Ovary (tissue), 9 donors: Measurements from ENCODE around the gene MYRIP. TPM values are rescaled to one million over a fixed set of nuclear protein-coding genes. Genes with fewer than 3 reads are reported as not detected.

Source experiments
- DNase-seq, 5 donors: peaks; one replicate each; pipeline ENCODE4 v3.0.0-alpha.2; 2019 to 2020
- H3K27ac ChIP-seq, 2 donors: fragments of 200-600 bp; one replicate each; pipeline versions ENCODE4 v1.5.1 to v1.8.0; 2019 to 2022
- H3K27me3 ChIP-seq: fragments of 200-600 bp; one replicate; pipeline ENCODE4 v1.8.0; 2022
- H3K36me3 ChIP-seq: fragments of 200-600 bp; sonication (generic); one replicate; pipeline ENCODE4 v1.5.1; 2019
- H3K4me1 ChIP-seq: one replicate; pipeline ENCODE4 v1.8.1; 2013; ENCODE audit warnings: mild to moderate bottlenecking, moderate library complexity; ENCODE audit not compliant: insufficient read depth
- H3K4me3 ChIP-seq: fragments of 200-600 bp; sonication (generic); one replicate; pipeline ENCODE4 v1.5.1; 2017
- H3K9me3 ChIP-seq, 2 donors: fragments of 200-600 bp in 1 of 2; sonication (generic) in 1 of 2; one replicate each; pipeline versions ENCODE4 v1.5.1 to v1.8.1; 2013 to 2019; ENCODE audit warnings: mild to moderate bottlenecking in 1 of 2, moderate library complexity in 1 of 2
- CTCF ChIP-seq, 3 donors: fragments of 450-650 bp in 2 of 3; fragments of 200-600 bp in 1 of 3; IDR thresholded peaks; one replicate each; pipeline versions ENCODE4 v1.5.1 to v1.8.0; 2016 to 2022; ENCODE audit warnings: antibody characterized with exemption in 3 of 3, mild to moderate bottlenecking in 1 of 3
- EP300 ChIP-seq: sonication (generic); formaldehyde crosslinking; IDR thresholded peaks from one replicate; pipeline ENCODE4 v1.6.1; 2017; ENCODE audit warnings: antibody characterized with exemption
- POLR2A ChIP-seq: fragments of 450-650 bp; IDR thresholded peaks from one replicate; pipeline ENCODE4 v1.6.1; 2017; ENCODE audit warnings: antibody characterized with exemption, mild to moderate bottlenecking, moderate library complexity
- WGBS, 3 donors: extraction: QIAGEN DNeasy Blood & Tissue Kit in 1 of 3; methylation state at CpG; one replicate each; pipeline versions ENCODE4 v1.1.5 to v1.1.7; 2013 to 2017; 5-methylcytosine and 5-hydroxymethylcytosine counted together
- intact Hi-C, 4 donors: fragments of 100-400 bp; cut with DNase I; formaldehyde crosslinking; loops; one replicate each; pipeline versions ENCODE4 v1.11.0 to v1.15.1; 2022 to 2023
- polyA plus RNA-seq, 2 donors: library from polyadenylated mRNA; stranded (reverse); fragments of 200-250 nt in 1 of 2; fragments of 350-450 nt in 1 of 2; fragmentation: Illumina TruSeq in 1 of 2; extraction: RNeasy Lipid Tissue Mini Kit (QIAGEN cat#74804) in 1 of 2; gene quantifications; one replicate each; pipeline ENCODE4 v1.2.3, GENCODE V29; 2013 to 2014
- total RNA-seq, 7 donors: library from RNA; depleted of rRNA in 2 of 7; stranded (reverse); fragments of >200 nt in 2 of 7; fragmentation: NEBNext Ultra II Directional in 3 of 7; extraction: Animal tissue kit (Norgen Biotek cat#: 25700) in 3 of 7; gene quantifications; one replicate each; pipeline versions ENCODE4 v1.1.0 to v1.2.4, GENCODE V29; 2016 to 2023
- donor health status: DM: no; HTN: no; CAD: no; lungs with moderate emphysema.
- donor health status: DM: no; HTN: no; CAD: no.
- donor health status: Bipolar disorder and iron deficiency.
- donor health status: DM: yes; HTN: yes; CAD: no.
- donor health status: DM: no; HTN: no; CAD: no.
- donor health status: DM: yes; HTN: yes; CAD: no.

Gene MYRIP
- total and polyA plus RNA-seq, 9 donors = 2.8 to 8.4 (median 4.5) TPM

GRCh38 chr3:39892068-39892467, 82.7 kb downstream of the MYRIP start:
- intact Hi-C loops = no loop called here
- no peak for TF ChIP-seq CTCF (IDR thresholded peaks at IDR 0.05)
- no peak for TF ChIP-seq EP300
- no peak for TF ChIP-seq POLR2A
- H3K4me1 ChIP-seq = no peaks in the 10 kb centered on the region
- DNase-seq = no peak
- H3K27ac ChIP-seq = no peak overlapping the region
- 92 to 93% (median 93%) methylated on average over 1 of the region's 1 CpG for WGBS, 3 donors
- H3K4me3 ChIP-seq = no peak overlapping the region
- no peaks in the 10 kb centered on the region for H3K9me3 ChIP-seq
- no peaks in the 10 kb centered on the region for H3K27me3 ChIP-seq
- H3K36me3 ChIP-seq = no peaks in the 10 kb centered on the region

- H3K4me3 ChIP-seq = no peak overlapping the region
- 88 to 97% (median 90%) methylated on average over 2 of the region's 2 CpGs for WGBS, 3 donors
- no peak overlapping the region for H3K27ac ChIP-seq
- H3K36me3 ChIP-seq = no peaks in the 10 kb centered on the region
- TF ChIP-seq POLR2A = no peak
- TF ChIP-seq CTCF (IDR thresholded peaks at IDR 0.05) = no peak
- no peak for TF ChIP-seq EP300
- no peaks in the 10 kb centered on the region for H3K9me3 ChIP-seq
- H3K4me1 ChIP-seq = no peaks in the 10 kb centered on the region
- intact Hi-C loops = no loop called here
- no peaks in the 10 kb centered on the region for H3K27me3 ChIP-seq
- DNase-seq = no peak
These were observed 86.8 kb downstream of the MYRIP start for GRCh38 chr3:39896184-39896583.

GRCh38 chr3:39900462-39901002, 91.1 kb downstream of the MYRIP start:
- Histone ChIP-seq H3K9me3 (no peaks in the 10 kb centered on the region), H3K27ac (no peak overlapping the region), H3K4me3 (no peak overlapping the region), H3K27me3 (no peaks in the 10 kb centered on the region), H3K36me3 (no peaks in the 10 kb centered on the region), H3K4me1 (no peaks in the 10 kb centered on the region)
- no peak for DNase-seq
- TF ChIP-seq CTCF (IDR thresholded peaks at IDR 0.05) (no peak), EP300 (no peak), POLR2A (no peak)
- WGBS, 3 donors = 89 to 95% (median 92%) methylated on average over 4 of the region's 4 CpGs
- intact Hi-C loops = no loop called here

GRCh38 chr3:39903253-39903652, 93.8 kb downstream of the MYRIP start:
- DNase-seq = no peak
- Histone ChIP-seq H3K4me3 (no peak overlapping the region), H3K9me3 (no peaks in the 10 kb centered on the region), H3K27ac (no peak overlapping the region), H3K36me3 (no peaks in the 10 kb centered on the region), H3K4me1 (peaks cover 3% of the 10 kb centered on the region), H3K27me3 (no peaks in the 10 kb centered on the region)
- 3 to 21% (median 9%) methylated on average over 2 of the region's 2 CpGs for WGBS, 3 donors
- intact Hi-C loops = no loop called here
- TF ChIP-seq EP300 = no peak

- peaks cover 3% of the 10 kb centered on the region for H3K4me1 ChIP-seq
- H3K27me3 ChIP-seq = no peaks in the 10 kb centered on the region
- no peak overlapping the region for H3K4me3 ChIP-seq
- H3K9me3 ChIP-seq = no peaks in the 10 kb centered on the region
- DNase-seq = no peak
- WGBS, 3 donors = 34 to 80% (median 55%) methylated on average over 2 of the region's 2 CpGs
- H3K27ac ChIP-seq = no peak overlapping the region
- H3K36me3 ChIP-seq = no peaks in the 10 kb centered on the region
- intact Hi-C loops = no loop called here
- TF ChIP-seq POLR2A = no peak
- TF ChIP-seq CTCF (IDR thresholded peaks at IDR 0.05) = no peak
These were observed 96.4 kb downstream of the MYRIP start for GRCh38 chr3:39905788-39906187.
